ENCODE data around the gene EIF2S1.

EIF2S1 gene

DNA sequence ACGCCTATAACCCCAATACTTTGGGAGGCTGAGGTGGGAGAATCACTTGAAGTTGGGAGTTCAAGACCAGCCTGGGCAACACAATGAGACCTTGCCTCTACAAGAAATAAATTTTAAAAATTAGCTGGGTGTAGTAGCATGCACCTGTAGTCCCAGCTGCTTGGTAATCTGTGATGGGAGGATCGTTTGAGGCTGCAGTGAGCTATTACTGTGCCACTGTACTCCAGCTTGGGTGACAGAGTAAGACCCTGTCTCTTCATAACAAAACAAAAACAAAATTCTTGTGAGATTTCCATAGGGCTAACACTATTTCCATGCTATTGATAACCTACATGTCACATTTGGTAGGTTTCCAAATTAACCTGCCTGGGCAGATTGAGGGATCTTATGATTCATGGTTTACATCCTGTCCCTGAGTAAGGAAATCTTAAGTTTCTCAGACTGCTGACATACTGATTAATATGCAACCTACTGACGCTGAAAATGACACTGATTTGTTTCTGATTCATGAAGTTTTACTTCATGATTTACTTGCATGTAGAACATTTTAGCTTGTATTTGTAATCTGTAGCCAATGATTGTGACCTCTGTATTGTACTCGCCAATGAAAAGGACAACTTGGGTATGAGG lies 16.4 kb upstream of the EIF2S1 start:
- no peak for FAIRE-seq
- no peak for TF ChIP-seq SPI1 (IDR thresholded peaks at IDR 0.05; ENCODE audit: low read depth, low read length)
- no peak for TF ChIP-seq POU2F2 (IDR thresholded peaks at IDR 0.05; ENCODE audit: low read depth, low read length)
- TF ChIP-seq PAX5 (IDR thresholded peaks at IDR 0.05; ENCODE audit: insufficient read depth, low read length, severe bottlenecking) = no peak
- TF ChIP-seq POLR2AphosphoS5 (IDR thresholded peaks at IDR 0.05; ENCODE audit: low read depth, low read length) = no peak
- no peak for TF ChIP-seq POLR2A (IDR thresholded peaks at IDR 0.05; ENCODE audit: low read depth, low read length)
- TF ChIP-seq TAF1 (IDR thresholded peaks at IDR 0.05; ENCODE audit: low read depth, low read length) = no peak

GRCh38 chr14:67345583-67345982 lies 14.5 kb upstream of the EIF2S1 start:
- TF ChIP-seq TAF1 (IDR thresholded peaks at IDR 0.05; ENCODE audit: low read depth, low read length) (no peak), SPI1 (IDR thresholded peaks at IDR 0.05; ENCODE audit: low read depth, low read length) (no peak), POLR2A (IDR thresholded peaks at IDR 0.05; ENCODE audit: low read depth, low read length) (no peak), PAX5 (IDR thresholded peaks at IDR 0.05; ENCODE audit: insufficient read depth, low read length, severe bottlenecking) (no peak), POU2F2 (IDR thresholded peaks at IDR 0.05; ENCODE audit: low read depth, low read length) (no peak), POLR2AphosphoS5 (IDR thresholded peaks at IDR 0.05; ENCODE audit: low read depth, low read length) (no peak)
- DNase-seq (ENCODE audit: insufficient read length, low spot score) = no peak
- FAIRE-seq = no peak

More for the DNA sequence above, 16.4 kb upstream of the EIF2S1 start:
- no peak for DNase-seq (ENCODE audit: insufficient read length, low spot score)

GRCh38 chr14:67352055-67352454 lies 8.1 kb upstream of the EIF2S1 start:
- FAIRE-seq = no peak
- TF ChIP-seq TAF1 (IDR thresholded peaks at IDR 0.05; ENCODE audit: low read depth, low read length) (no peak), PAX5 (IDR thresholded peaks at IDR 0.05; ENCODE audit: insufficient read depth, low read length, severe bottlenecking) (no peak), POU2F2 (IDR thresholded peaks at IDR 0.05; ENCODE audit: low read depth, low read length) (no peak), SPI1 (IDR thresholded peaks at IDR 0.05; ENCODE audit: low read depth, low read length) (no peak), POLR2AphosphoS5 (IDR thresholded peaks at IDR 0.05; ENCODE audit: low read depth, low read length) (no peak), POLR2A (IDR thresholded peaks at IDR 0.05; ENCODE audit: low read depth, low read length) (no peak)

DNA sequence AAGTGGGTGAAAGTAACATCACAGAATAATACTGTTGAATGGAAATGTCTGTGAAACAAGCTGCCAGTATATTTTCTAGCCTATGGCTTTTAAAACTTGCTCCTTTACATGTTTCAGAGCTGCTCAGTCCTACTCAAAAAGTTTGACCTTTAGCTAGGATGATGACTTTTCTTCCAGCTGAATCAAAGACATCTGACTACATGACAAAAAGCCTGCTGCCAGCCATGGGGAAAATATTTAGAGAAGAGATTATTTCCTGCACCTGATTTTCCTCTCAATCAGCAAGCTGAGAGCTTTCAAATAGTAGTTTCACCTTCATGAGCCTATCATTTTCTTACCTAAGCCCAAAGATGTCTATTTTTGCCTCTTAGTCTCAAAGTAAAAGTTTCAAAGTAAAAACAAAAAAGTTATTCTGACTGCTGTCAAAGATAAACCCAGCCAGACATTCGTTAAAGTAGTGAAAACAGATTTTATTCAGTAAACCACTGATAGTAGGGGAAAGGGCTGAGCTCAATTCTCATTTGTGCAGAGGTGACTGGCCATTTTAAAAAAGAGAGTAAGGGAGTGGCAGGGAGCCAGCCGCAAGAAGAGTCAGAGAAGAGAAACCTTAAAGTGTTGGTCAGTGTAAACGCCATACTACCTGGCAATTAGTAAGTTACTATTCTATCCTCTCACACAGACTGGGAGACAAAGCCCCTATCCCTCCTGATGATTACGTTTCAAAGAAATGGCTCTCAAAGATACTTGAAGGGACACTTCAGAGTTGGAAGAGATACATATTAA lies 2.8 kb upstream of the EIF2S1 start:
- DNase-seq (ENCODE audit: insufficient read length, low spot score) (no peak), FAIRE-seq (no peak)
- TF ChIP-seq PAX5 (IDR thresholded peaks at IDR 0.05; ENCODE audit: insufficient read depth, low read length, severe bottlenecking) = no peak
- no peak for TF ChIP-seq POLR2AphosphoS5 (IDR thresholded peaks at IDR 0.05; ENCODE audit: low read depth, low read length)
- TF ChIP-seq TAF1 (IDR thresholded peaks at IDR 0.05; ENCODE audit: low read depth, low read length) = no peak
- TF ChIP-seq SPI1 (IDR thresholded peaks at IDR 0.05; ENCODE audit: low read depth, low read length) = no peak
- TF ChIP-seq POLR2A (IDR thresholded peaks at IDR 0.05; ENCODE audit: low read depth, low read length) = no peak
- no peak for TF ChIP-seq POU2F2 (IDR thresholded peaks at IDR 0.05; ENCODE audit: low read depth, low read length)

More at GRCh38 chr14:67352055-67352454, 8.1 kb upstream of the EIF2S1 start:
- no peak for DNase-seq (ENCODE audit: insufficient read length, low spot score)

- DNase-seq (ENCODE audit: insufficient read length, low spot score) (no peak), FAIRE-seq (no peak)
- TF ChIP-seq POU2F2 (IDR thresholded peaks at IDR 0.05; ENCODE audit: low read depth, low read length) = no peak
- no peak for TF ChIP-seq POLR2A (IDR thresholded peaks at IDR 0.05; ENCODE audit: low read depth, low read length)
- TF ChIP-seq POLR2AphosphoS5 (IDR thresholded peaks at IDR 0.05; ENCODE audit: low read depth, low read length) = no peak
- no peak for TF ChIP-seq TAF1 (IDR thresholded peaks at IDR 0.05; ENCODE audit: low read depth, low read length)
- no peak for TF ChIP-seq PAX5 (IDR thresholded peaks at IDR 0.05; ENCODE audit: insufficient read depth, low read length, severe bottlenecking)
- TF ChIP-seq SPI1 (IDR thresholded peaks at IDR 0.05; ENCODE audit: low read depth, low read length) = no peak
Measured at GRCh38 chr14:67357969-67358354, 2.2 kb upstream of the EIF2S1 start.

- FAIRE-seq = no peak
- no peak for TF ChIP-seq TAF1 (IDR thresholded peaks at IDR 0.05; ENCODE audit: low read depth, low read length)
- TF ChIP-seq POLR2A (IDR thresholded peaks at IDR 0.05; ENCODE audit: low read depth, low read length) = no peak
- no peak for TF ChIP-seq POU2F2 (IDR thresholded peaks at IDR 0.05; ENCODE audit: low read depth, low read length)
- TF ChIP-seq SPI1 (IDR thresholded peaks at IDR 0.05; ENCODE audit: low read depth, low read length) = no peak
- no peak for TF ChIP-seq PAX5 (IDR thresholded peaks at IDR 0.05; ENCODE audit: insufficient read depth, low read length, severe bottlenecking)
- TF ChIP-seq POLR2AphosphoS5 (IDR thresholded peaks at IDR 0.05; ENCODE audit: low read depth, low read length) = peak; percentile 59; the same call in 1 of the 2 replicates
- DNase-seq (ENCODE audit: insufficient read length, low spot score) = no peak
Measured at GRCh38 chr14:67358924-67359774, 979 bp upstream of the EIF2S1 start.

- TF ChIP-seq POLR2A (IDR thresholded peaks at IDR 0.05; ENCODE audit: low read depth, low read length) = no peak
- FAIRE-seq = no peak
- no peak for DNase-seq (ENCODE audit: insufficient read length, low spot score)
Measured at GRCh38 chr14:67360470-67361206, 510 bp downstream of the EIF2S1 start.

DNA sequence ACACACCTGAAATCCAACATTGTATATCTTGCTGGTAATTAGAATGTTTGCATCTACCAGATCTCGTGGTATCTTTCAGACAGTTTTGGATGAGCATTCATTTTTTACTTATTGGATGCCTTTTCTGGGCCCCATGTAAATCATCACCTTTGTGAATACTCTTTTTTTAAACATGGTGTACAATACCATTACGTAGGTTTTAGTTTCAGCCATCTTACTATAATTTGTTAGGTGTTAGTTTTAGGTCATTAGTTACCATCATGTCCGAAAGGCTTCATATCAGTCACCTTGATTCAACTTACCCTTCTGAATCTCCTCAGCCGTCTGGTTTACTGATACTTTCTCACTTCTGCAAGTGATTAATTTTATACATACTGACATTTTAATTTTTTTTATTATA lies 5.3 kb downstream of the EIF2S1 start:
- no peak for TF ChIP-seq TAF1 (IDR thresholded peaks at IDR 0.05; ENCODE audit: low read depth, low read length)
- no peak for TF ChIP-seq SPI1 (IDR thresholded peaks at IDR 0.05; ENCODE audit: low read depth, low read length)
- no peak for TF ChIP-seq POLR2A (IDR thresholded peaks at IDR 0.05; ENCODE audit: low read depth, low read length)
- TF ChIP-seq POU2F2 (IDR thresholded peaks at IDR 0.05; ENCODE audit: low read depth, low read length) = no peak
- TF ChIP-seq PAX5 (IDR thresholded peaks at IDR 0.05; ENCODE audit: insufficient read depth, low read length, severe bottlenecking) = no peak
- no peak for TF ChIP-seq POLR2AphosphoS5 (IDR thresholded peaks at IDR 0.05; ENCODE audit: low read depth, low read length)
- FAIRE-seq = peak; percentile 9

More for the DNA sequence above, 5.3 kb downstream of the EIF2S1 start:
- no peak for DNase-seq (ENCODE audit: insufficient read length, low spot score)
